Loucy (cell line): Measurements from ENCODE around the gene PLN.
A peak's percentile ranks its signal among the peaks of the same experiment; 100 is the strongest.

Experiments used
- H2AFZ ChIP-seq: fragments of 200-600 bp; sonication (generic); 2 replicates; pipeline ENCODE4 v1.6.0; 2016; ENCODE audit warnings: antibody characterized with exemption, mild to moderate bottlenecking, low read length, moderate library complexity
- H3F3A ChIP-seq: fragments of 200-600 bp; 2 replicates; pipeline ENCODE4 v1.6.0; 2016; ENCODE audit warnings: antibody characterized with exemption, low read depth, mild to moderate bottlenecking
- H3K27me3 ChIP-seq: fragments of 200-600 bp; sonication (generic); 2 replicates; pipeline ENCODE4 v1.6.1; 2014; ENCODE audit warnings: low read length, mild to moderate bottlenecking; ENCODE audit not compliant: insufficient read depth, poor library complexity, severe bottlenecking
- H3K36me3 ChIP-seq: fragments of 200-600 bp; sonication (generic); 2 replicates; pipeline ENCODE4 v1.6.1; 2016; ENCODE audit warnings: low read length; ENCODE audit not compliant: insufficient read depth
- H3K4me1 ChIP-seq: fragments of 200-600 bp; sonication (generic); 2 replicates; pipeline ENCODE4 v1.5.1; 2014; ENCODE audit warnings: low read length, mild to moderate bottlenecking; ENCODE audit not compliant: insufficient read depth, poor library complexity, severe bottlenecking
- H3K4me2 ChIP-seq: fragments of 200-600 bp; sonication (generic); 2 replicates; pipeline ENCODE4 v1.6.0; 2014; ENCODE audit warnings: antibody characterized with exemption, low read length, low read depth, mild to moderate bottlenecking; ENCODE audit not compliant: poor library complexity, severe bottlenecking
- H3K4me3 ChIP-seq: fragments of 200-600 bp; sonication (generic); 2 replicates; pipeline ENCODE4 v1.5.1; 2014; ENCODE audit warnings: low read length, mild to moderate bottlenecking, mixed read lengths; ENCODE audit not compliant: poor library complexity, severe bottlenecking
- H3K79me2 ChIP-seq: fragments of 200-600 bp; sonication (generic); 2 replicates; pipeline ENCODE4 v1.6.1; 2014; ENCODE audit warnings: low read length; ENCODE audit not compliant: insufficient read depth
- H3K9ac ChIP-seq: fragments of 200-600 bp; sonication (generic); 2 replicates; pipeline ENCODE4 v1.6.0; 2014; ENCODE audit warnings: mild to moderate bottlenecking, low read depth, low read length, moderate library complexity; ENCODE audit not compliant: poor library complexity, severe bottlenecking
- H3K9me2 ChIP-seq: fragments of 200-600 bp; sonication (generic); replicated peaks from 2 replicates; pipeline ENCODE4 v1.6.1; 2016; ENCODE audit warnings: low read depth, low read length, mixed read lengths
- H3K9me3 ChIP-seq: fragments of 200-600 bp; sonication (generic); 2 replicates; pipeline ENCODE4 v1.6.1; 2014; ENCODE audit warnings: mild to moderate bottlenecking, antibody characterized with exemption, low read length, low read depth; ENCODE audit not compliant: insufficient read depth
- H4K20me1 ChIP-seq: fragments of 200-600 bp; sonication (generic); 2 replicates; pipeline ENCODE4 v1.6.0; 2014; ENCODE audit warnings: antibody characterized with exemption, low read length, mild to moderate bottlenecking; ENCODE audit not compliant: insufficient read depth, poor library complexity, severe bottlenecking
- CTCF ChIP-seq: fragments of 200-600 bp; sonication (generic); conservative IDR thresholded peaks from 2 replicates; pipeline ENCODE4 v1.5.1; 2014; ENCODE audit warnings: mild to moderate bottlenecking, antibody characterized with exemption, low read length
- EZH2phosphoT487 ChIP-seq: fragments of 200-600 bp; IDR thresholded peaks from 2 replicates; pipeline ENCODE4 v1.6.1; 2018; ENCODE audit warnings: antibody characterized with exemption, mild to moderate bottlenecking, moderate library complexity, borderline replicate concordance

The PLN gene

GRCh38 chr6:118602300-118602699 lies 54.2 kb downstream of the PLN start:
- no peaks in the 10 kb centered on the region for H4K20me1 ChIP-seq
- no peak overlapping the region for H3K4me3 ChIP-seq
- H3F3A ChIP-seq = no peaks in the 10 kb centered on the region
- no peak overlapping the region for H3K9ac ChIP-seq
- H3K79me2 ChIP-seq = peaks cover 61% of the 10 kb centered on the region
- no peaks in the 10 kb centered on the region for H3K27me3 ChIP-seq
- H3K9me3 ChIP-seq = peaks cover 10% of the 10 kb centered on the region; the same call in 1 of the 2 replicates
- peaks cover 18% of the 10 kb centered on the region for H3K36me3 ChIP-seq
- no peak overlapping the region for H3K4me2 ChIP-seq
- no peak overlapping the region for H2AFZ ChIP-seq
- H3K4me1 ChIP-seq = peaks cover 24% of the 10 kb centered on the region
- TF ChIP-seq CTCF (no peak), EZH2phosphoT487 (no peak)
- H3K9me2 ChIP-seq = no peaks in the 10 kb centered on the region

DNA sequence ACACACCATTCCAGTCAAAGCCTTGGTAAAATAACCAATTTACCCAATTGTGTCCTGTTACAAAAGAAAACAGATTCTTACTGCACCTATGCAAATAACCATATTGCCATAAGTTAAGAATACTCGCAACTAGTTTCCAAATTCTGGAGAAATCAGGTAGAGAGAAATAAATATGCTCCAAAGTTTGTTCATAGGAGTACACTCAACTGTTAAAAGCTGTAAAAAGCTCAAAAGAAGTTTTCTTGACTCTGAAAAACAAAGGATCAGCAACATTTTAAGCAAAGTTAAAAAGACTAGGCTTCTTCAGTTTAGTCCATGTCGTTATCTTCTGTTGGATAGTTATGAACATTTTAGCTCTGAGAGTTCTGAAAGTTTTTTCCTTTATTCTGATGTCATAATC lies 55.3 kb downstream of the PLN start:
- no peak for TF ChIP-seq EZH2phosphoT487
- no peak for TF ChIP-seq CTCF
- H3K4me2 ChIP-seq = no peak overlapping the region
- peaks cover 10% of the 10 kb centered on the region; the same call in 1 of the 2 replicates for H3K9me3 ChIP-seq
- no peaks in the 10 kb centered on the region for H3K9me2 ChIP-seq
- H3K79me2 ChIP-seq = peaks cover 64% of the 10 kb centered on the region
- no peak overlapping the region for H3K4me3 ChIP-seq
- H3K36me3 ChIP-seq = peaks cover 18% of the 10 kb centered on the region
- no peak overlapping the region for H3K9ac ChIP-seq
- no peaks in the 10 kb centered on the region for H4K20me1 ChIP-seq
- peaks cover 13% of the 10 kb centered on the region for H3K4me1 ChIP-seq
- H3K27me3 ChIP-seq = no peaks in the 10 kb centered on the region
- no peaks in the 10 kb centered on the region for H3F3A ChIP-seq
- H2AFZ ChIP-seq = no peak overlapping the region

DNA sequence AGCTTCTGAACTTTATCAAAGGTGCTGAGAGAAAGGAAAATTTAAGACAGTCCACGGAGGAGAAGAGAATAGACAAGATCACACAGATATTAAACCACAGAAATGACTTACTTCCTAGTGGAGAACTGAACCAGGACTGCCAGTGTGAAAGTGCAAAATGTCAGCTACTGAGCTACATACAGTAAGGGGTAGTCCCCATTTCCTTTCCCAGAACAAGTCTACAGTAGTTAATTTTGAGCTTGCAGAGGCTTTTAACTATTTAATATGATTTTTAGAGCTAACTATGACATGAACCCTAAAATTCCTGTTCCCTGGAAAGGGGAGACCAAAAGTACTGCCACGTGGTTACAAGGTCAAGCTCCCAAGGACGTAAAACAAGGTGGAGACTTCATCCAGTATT lies 58.2 kb downstream of the PLN start:
- Histone ChIP-seq H3K4me1 (peaks cover 16% of the 10 kb centered on the region), H3K9me2 (no peaks in the 10 kb centered on the region), H3K79me2 (peaks cover 75% of the 10 kb centered on the region), H3K36me3 (peaks cover 18% of the 10 kb centered on the region), H4K20me1 (peaks cover 6% of the 10 kb centered on the region), H3F3A (no peaks in the 10 kb centered on the region), H3K9me3 (peaks cover 10% of the 10 kb centered on the region; the same call in 1 of the 2 replicates), H3K4me3 (no peak overlapping the region), H3K9ac (no peak overlapping the region), H2AFZ (no peak overlapping the region), H3K4me2 (peak overlapping the region; percentile 11), H3K27me3 (no peaks in the 10 kb centered on the region)
- TF ChIP-seq CTCF = no peak
- no peak for TF ChIP-seq EZH2phosphoT487
